H4 (cell line): ENCODE measurements around the gene TMEM132D. TPM values are rescaled to one million over a fixed set of nuclear protein-coding genes. Genes with fewer than 3 reads are reported as not detected.
"Not testable (repeated sequence)": the region's sequence is repeated elsewhere in the genome, so short reads cannot be mapped to it uniquely, and the experiment has no call there.

ENCODE experiments used
- DNase-seq: peaks from one replicate; pipeline ENCODE4 v3.0.0-alpha.2; 2015; ENCODE audit warnings: low spot score
- total RNA-seq: library from RNA; depleted of rRNA; stranded (reverse); fragments of >200 nt; shearing (Covaris generic); gene quantifications from 2 replicates; pipeline ENCODE4 v1.2.3, GENCODE V29; 2014; rRNA removed

The TMEM132D gene
- total RNA-seq, result not detected in 2 replicates

DNA sequence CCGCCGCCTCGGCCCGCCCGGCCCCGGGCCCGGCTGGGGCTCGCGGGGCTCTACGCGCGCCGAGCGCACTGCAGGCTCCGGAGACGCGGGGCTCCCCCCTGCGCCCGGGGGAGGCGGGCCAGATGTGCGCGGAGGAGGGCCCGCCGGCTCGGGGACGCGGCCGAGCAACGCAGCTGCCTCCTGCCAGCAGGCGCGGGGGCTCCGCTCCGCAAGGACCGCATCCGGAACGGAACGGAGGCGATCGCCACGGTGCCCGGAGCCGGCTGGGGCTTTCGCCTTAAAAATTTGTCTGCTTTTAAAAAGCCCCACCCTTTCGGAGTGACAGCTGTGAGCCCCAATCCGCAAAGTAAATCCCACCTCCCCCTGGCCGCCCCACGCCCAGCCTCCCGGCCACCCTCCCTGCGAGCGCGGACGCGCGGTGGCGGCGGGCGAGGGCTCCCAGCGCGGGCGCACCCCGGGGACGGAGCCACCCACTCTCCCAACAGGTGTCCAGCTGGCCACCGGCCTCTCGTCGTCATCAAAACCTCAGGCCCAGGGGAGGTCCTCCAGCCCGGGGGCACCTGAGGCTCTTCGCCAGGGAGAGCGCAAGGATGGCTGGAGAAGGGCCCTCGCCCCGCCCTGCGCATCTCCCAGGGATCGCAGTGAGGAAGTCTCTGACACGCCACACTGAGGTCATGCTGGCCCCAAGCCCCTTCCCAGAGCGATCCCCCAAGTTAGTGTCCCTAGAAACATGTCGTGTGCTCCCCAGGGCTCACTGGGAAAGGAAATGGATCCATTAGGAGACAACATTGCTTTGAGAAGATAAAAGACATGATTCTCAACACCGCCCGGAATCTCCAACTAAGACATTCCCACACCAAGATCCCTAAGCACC is at the start of gene TMEM132D:
Gene TMEM132D, minus strand, starts transcription at position 70 of the 874 bp plus-strand sequence.
- no peak for DNase-seq

DNA sequence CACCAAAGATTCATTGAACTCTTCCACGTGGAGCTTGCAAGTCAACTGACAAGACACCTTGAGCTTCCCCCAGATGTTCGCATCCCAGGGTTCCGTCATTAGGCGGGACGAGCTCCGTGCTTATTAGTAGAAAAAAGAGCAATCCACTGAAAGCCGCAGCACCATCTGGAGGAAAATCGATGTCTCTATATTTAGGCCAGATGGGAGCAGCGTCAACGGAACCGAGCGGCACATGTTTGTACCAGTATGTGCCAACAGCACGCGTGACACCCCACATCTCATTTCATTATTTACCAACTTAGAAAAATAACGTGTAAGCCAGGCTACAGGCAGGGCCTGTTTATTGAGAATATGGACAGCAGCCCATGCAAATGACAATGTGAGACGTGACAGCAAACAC is 45.8 kb upstream of the TMEM132D start:
- DNase-seq, result no peak

DNA sequence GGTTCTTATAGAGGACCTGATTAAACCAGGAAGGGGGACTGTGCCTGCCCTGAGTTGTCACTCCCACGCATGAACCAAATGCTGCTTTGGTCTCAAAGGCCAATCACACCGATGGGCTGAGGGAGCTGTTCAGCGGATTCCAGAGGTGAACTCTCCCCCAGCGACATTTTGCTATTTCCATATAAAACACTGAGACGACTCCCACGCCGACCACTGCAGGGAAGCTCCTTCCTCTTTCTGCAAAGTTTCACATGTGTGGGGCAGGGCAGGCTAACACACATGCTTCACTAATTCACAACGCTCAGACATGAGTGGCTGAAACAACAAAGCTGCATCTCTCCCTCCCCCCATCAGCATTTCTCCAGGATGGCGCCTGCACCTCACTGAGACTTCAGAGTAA is 37.8 kb upstream of the TMEM132D start:
- no peak for DNase-seq

DNA sequence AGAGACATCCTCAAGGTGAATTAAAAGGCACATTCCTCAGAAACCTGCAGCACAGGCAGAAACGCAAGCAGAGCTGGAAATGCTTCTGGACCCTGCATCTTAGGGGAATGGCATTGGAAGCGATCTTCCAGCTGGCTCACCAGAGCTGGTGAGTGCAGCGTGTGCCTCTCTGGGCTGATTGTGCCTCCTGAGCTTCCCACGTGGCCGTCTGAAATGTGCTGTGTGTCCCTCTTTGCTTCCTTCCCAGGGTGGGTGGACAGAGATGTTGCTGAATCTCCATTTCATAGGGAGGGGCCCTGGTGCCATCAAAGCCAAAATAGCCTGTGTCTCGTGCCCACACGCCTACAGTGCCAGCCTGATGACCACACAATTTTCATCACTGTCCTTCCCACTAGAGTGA is 34.3 kb upstream of the TMEM132D start:
- DNase-seq, result no peak

DNA sequence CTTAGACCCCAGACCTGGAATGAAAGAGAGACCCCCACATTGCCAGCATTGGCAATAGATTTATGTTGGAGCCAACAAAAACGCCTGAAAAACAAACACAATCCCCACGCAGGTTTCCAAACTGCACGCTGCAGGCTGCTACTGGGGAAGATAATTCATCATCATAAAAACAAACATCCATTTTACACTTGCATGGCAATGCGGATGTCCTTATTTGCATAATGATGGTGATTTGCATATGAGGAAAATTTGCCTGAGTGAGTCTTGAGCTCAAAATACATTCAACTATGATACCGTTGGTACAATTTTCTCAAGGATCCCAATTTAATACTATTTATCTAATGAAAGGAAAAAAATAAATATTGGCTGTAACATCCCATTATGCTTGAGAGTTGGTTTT is 33.6 kb upstream of the TMEM132D start:
- DNase-seq, result no peak

DNA sequence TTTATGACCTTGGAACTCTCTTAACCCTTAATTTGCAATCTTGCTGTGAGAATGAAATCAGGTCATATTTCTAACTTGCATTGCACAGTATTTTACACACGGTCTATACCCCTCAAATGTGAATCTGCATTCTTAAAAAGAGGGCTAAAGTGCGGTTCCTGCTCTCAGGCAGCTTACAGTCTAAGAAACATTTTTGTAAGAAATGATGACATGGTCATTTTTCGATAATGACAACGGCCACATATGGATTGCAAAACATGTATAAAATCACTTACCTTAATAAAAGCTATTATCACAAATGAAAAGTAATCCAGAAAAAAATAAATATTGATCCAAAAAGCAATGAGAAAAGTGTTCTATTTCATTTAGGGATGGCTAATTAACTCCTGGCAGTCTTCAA is 24.8 kb upstream of the TMEM132D start:
- no peak for DNase-seq

DNA sequence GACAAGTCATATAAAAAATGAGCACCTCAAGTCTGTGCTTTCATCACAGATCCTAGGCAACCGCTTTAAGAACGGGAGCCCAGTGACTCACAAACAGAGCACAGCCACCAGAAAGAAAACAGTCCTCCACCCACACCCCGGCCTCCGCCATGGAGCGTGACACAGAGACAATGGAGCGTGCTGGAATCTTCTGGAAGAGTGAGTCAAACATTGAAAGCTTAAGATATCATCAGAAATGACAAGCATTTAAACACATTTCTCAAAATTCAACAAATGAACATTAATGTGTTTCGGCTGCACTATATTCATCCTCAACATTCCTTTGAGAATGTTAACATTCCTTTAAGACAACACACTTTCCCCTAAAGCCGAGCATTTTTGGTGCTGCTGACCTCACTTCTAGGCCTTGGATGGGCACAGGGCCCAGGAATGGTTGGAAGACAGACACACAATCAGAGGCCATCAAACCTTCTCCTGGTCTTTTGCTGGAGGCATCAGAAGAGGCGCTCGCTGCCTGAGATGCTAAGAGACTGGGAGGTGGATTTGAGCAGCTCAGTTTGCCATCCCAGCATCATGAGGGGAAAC is 23.6 kb upstream of the TMEM132D start:
- no peak for DNase-seq

DNA sequence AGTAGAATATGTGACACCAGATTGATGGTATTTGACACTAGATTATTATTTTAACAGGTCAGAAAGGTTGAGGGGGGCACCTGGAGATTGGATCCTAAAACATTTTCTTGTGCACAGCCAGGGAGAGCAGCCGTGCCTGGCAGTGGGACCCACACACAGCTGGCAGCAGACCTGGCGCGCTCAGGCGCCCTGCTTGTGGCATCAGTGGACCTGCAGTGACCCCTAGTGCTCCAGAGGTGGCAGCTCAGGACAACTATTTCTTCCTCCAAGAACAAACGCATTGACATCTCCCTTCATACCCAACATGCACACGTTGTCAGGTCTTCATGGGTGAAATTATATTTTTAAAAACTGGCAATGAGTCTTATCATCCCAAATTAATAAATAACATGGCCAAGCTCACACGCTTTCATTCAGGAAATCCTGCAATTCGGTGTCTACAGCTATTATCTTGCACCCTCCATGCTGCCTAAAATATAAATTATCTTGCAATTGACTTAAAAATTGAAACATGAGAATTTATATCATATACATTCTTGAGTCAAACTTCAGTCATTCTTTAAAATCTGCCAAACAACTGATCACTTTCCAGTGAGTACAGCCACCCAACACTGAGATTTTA is 7.7 kb upstream of the TMEM132D start:
- DNase-seq, result peak; percentile 54

DNA sequence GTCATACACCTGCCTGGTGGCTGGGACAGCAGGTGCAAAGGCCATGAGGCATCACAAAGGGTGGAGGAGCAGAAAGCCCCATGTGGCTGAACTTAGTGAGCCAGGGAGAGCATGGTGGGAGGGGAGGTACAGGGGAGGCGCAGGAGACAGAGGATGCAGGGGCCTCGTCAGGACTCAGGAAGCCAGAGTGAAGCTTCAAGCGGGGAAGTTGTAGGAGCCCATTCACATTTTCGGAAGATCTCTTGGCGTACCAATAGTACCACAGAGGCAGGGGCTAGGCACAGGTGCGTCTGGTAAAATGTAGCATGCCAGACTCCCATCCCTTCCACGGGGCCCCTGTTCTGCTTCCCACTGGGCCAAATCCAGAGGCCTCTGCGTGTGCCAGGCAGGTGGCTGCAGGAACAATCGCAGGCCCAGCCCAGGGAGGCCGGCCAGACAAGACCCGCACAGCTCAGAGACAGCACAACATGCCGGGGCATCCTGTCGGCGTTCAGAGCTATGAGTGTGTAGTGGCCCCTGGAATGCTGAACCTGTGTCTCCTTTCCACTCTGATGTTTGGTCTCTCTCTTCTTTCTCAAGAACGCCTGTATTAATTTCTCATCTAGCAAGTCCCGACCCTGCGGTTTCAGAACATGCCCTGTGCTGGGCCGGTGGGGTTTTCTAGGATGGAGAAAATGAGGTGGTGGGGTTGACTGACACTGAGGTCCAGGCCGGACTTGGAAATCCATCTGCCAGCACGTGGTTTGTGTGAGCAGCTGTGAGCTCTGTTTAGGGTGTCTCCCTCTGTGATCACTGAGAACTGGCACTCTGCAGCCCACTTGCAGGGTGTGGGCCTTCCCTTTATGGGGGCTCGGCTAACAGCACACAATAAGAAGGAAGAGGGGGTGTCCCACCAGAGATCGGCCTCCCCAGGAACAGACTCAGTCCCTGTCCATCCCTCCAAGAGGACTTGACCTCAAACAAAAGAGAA is 5.5 kb upstream of the TMEM132D start:
- no peak for DNase-seq

DNA sequence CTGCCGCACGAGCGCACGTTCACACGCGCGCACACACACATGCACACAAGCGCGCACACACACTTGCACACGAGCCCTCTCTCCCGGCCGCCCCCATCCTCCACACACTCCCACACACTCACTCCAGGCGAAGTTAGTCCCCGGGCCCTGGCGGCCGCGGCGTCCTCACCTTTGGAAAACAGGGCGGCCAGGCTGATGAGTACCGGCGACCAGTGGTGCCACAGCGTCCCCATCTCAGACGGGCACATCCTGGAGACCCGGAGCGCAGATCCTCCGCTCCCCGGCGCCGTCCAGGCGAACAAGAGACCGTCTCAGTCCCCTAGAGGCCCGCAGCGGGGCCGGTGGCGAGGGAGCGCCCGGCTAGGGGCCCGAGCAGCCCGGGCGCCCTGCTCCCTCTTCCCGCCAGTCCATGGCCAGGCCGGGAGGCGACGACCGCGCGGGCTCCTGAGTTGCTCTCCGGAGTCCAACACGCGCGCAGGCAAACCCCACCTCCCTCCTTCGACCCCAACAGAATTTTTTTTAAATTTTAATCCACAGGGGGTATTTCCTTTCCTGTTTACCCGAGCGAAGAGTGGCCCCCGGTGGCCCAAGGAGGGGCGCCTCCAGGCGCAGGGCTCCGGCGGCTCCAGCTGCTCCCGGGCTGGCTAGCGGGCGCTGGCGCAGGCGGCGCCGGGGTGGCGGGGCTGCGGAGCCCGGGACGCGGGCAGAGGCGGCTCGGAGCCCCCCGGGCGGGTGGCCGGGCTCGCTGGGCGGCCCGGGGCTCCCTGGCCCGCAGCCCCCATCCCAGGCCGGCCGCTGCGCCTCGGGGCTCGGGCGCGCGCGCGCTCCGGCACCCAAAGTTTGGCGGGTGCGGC is 506 bp downstream of the TMEM132D start:
- no peak for DNase-seq

DNA sequence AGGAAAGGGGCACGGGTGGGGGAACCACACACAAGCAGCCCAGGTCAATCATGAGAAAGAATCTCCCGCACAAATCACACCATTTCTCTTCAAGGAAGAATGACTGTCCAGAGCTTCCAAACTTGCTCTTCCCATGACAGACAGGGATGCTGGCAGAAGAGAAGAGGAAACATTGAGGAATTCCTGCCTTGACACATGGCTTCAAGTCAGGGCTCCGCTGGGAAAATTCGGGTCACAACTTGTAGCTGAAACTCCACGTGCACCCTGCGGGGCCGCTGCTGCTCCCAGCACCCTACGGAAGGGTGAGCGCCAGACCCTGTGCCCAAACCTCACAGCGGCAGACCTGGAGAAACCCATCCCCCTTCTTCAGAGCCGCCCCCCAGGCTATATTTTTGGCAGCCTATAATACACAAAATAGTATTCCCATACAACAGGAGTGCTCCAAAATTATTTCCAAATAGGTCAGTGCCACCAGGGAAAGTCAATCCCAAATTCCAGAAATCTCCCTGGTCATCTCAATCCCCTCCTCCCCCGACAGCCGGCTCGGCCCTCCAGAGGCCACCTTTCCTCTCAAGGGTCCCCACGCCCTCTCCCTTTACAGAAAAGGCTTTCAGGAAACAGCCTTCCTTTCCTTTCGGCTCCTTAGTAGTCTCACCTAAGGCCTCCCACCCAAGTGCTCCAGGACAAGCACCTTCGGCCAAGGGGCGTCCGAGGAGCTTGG is 1.3 kb downstream of the TMEM132D start:
- no peak for DNase-seq

DNA sequence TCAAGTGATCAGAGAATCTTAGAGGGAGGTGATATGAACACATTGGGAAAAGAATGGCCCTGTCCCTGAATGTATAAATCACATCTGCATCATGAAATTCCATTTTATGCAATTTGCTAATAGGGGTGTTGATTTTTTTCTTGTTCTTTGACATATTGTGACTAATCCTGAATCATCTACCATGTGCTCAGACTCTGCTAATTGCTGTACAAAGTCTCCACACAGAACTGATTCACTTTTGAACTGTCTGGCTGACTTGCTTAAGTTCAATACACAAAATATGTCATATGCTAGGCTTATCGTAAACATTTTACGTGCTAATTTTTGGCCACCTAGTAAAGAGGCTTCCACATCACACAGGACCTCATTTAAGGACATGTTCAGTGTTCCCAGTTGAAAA is 2.6 kb downstream of the TMEM132D start:
- no peak for DNase-seq

DNA sequence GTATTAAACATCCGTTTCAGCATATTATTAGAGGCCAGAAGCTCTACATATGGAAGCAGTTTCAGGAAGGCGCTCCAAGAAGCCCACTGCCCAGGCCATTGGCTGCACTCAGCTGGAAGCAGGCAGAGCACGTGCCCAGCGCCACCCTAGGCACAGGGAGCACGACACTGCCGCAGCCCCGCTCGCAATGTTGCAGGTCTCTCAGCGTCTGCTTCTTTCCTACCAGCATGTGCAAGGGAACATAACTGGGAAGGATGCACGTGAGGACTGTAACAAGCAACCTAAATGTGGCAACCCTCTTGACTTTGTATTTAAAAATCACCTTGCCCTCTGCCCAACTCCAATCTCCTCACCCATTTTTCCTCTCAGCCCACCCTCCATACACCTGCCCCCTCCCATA is 3.5 kb downstream of the TMEM132D start:
- no peak for DNase-seq

DNA sequence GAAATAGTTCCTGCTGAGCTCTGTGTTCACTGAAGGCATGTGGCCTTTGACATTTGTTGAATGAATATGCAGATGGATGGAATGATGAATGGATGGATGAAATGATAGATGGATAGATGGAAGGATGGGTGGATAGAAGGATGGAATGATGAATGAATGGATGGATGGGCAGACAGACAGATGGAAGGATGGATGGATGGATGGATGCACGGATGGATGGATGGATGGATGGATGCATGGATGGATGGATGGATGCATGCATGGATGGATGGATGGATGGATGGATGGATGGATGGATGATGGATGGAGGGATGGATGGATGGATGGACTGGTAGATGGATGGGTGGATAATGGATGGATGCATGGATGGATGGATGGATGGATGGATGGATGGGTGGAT is 4.8 kb downstream of the TMEM132D start:
- not testable (repeated sequence) for DNase-seq

DNA sequence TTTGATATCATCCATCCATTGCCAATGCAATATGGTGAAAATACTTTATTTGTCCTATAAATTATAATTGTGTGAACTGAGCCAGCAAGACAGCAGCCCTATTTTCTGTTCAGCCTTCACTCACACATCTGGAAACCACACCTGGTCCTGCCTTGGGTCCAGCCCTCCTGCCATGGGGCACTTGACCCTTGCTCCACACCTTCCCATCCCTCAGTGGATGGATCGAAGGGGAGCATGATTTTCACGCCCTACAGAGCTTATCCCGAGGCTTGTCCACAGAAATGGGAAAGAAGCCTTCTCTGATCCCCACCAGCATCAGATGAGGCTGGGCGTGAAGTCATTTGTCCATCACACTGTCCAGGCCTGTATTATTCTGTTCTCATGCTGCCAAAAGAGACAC is 10.1 kb downstream of the TMEM132D start:
- DNase-seq, result no peak

DNA sequence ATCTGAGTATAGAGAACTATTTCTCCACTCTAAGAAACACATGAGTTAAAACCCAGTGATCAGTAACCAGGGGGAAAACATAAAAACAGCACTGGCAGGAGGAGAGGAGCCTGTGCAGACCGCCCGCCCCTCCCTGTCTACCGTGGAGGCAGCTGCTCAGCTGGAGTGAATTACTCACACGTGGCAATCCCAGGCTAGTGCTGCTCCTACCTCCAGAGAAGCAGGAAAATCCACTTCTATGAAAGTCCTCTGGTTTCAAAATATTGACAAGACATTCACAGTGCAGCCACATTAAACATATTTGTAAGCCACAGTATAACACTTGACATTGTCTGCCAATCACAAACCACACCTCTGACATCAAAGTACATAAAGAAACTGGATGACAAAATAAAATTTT is 16.7 kb downstream of the TMEM132D start:
- no peak for DNase-seq

DNA sequence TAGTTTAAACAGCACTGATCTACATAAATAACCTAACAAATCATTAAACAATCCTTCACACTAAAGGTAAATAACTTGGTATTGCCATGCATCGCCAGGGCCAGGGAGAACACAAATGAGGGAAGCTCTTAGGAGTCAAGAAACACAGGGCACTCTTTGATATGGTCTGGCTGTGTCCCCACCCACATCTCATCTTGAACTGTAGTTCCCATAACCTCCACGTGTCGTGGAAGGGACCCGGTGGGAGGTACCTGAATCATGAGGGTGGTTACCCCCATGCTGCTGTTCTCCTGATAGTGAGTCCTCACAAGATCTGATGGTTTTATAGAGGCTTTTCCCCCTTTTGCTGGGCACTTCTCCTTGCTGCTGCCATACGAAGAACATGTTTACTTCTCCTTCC is 17.3 kb downstream of the TMEM132D start:
- no peak for DNase-seq

DNA sequence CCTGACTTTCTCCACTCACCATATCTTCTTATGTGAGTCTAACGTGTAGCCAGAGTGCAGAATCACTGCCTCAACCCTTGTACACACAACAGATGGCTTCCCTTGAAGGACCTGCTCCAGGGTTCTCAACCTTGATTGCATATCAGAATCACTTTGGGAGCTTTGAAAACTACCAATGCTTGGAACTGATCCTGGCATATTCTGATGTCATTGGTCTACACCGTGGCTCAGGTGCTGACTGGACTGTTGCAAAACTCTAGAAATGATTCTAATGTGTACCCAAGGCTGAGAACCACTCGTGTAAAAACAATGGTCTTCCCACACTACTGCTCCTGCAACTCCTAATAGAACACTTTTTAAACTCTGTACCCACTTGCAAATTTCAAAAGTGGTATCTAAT is 18.5 kb downstream of the TMEM132D start:
- DNase-seq, result no peak

DNA sequence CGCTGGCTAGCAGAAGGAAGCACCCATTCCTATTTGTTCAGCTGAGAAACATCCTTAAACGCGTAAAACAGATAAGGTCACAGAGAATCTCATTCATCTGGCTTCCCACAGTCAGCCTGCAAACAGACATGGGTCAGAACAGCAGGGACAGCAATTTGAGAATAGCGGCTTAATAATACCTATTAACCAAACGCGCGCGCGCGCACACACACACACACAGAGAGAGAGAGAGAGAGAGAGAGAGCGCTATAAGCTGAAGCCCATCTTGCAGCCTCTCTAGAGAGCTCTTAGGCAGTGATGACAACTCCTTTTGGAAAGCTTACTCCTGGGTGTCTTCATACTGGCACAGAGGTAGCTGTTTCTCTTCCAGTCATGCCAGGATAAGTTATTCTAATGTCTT is 26.4 kb downstream of the TMEM132D start:
- no peak for DNase-seq

DNA sequence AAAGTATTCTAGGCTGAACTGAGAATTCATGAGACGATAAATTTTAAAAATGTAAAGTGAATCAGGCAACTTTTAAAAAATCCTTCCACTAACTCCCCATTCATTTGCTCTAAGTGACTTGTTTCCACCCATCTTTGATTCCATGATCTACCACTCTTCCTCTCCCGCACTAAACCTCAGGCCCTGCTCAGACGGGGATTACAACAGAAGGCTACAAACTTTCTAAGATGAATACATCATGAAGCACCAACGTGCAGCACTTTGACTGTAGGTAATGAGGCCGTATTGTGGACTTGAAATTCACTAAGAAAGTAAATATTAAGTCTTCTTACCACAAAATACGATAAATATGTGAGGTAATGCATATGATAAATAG is 30.0 kb downstream of the TMEM132D start:
- no peak for DNase-seq
